Mesendoderm (in vitro differentiated cells): ENCODE measurements around the gene ELMOD3.
A peak's percentile ranks its signal among the peaks of the same experiment; 100 is the strongest.

ENCODE experiments used
- DNase-seq: peaks from one replicate; pipeline ENCODE4 v3.0.0; 2013
- H2AK5ac ChIP-seq: 2 replicates; pipeline ENCODE4 v1.6.1; 2013; ENCODE audit warnings: low read length, inconsistent platforms
- H2BK120ac ChIP-seq: 2 replicates; pipeline ENCODE4 v1.6.1; 2013; ENCODE audit warnings: low read depth, mild to moderate bottlenecking, low read length, moderate library complexity, mixed read lengths
- H2BK15ac ChIP-seq: replicated peaks from 2 replicates; pipeline ENCODE4 v1.6.1; 2013; ENCODE audit warnings: low read depth, mild to moderate bottlenecking, moderate library complexity
- H2BK5ac ChIP-seq: 2 replicates; pipeline ENCODE4 v1.6.1; 2013; ENCODE audit warnings: low read length, inconsistent platforms
- H3K18ac ChIP-seq: 2 replicates; pipeline ENCODE4 v1.6.1; 2013; ENCODE audit warnings: mild to moderate bottlenecking, low read length, mixed read lengths
- H3K23ac ChIP-seq: one replicate; pipeline ENCODE4 v1.6.1; 2013; ENCODE audit warnings: low read length
- H3K27ac ChIP-seq: 2 replicates; pipeline ENCODE4 v1.5.1; 2013; ENCODE audit warnings: low read depth, mild to moderate bottlenecking, inconsistent platforms, low read length, moderate library complexity
- H3K27me3 ChIP-seq: 2 replicates; pipeline ENCODE4 v1.6.1; 2013; ENCODE audit warnings: low read length, control low read depth, mild to moderate bottlenecking, inconsistent platforms; ENCODE audit not compliant: insufficient read depth, poor library complexity
- H3K36me3 ChIP-seq: 2 replicates; pipeline ENCODE4 v1.6.1; 2013; ENCODE audit warnings: low read length, inconsistent platforms; ENCODE audit not compliant: control insufficient read depth, insufficient read depth
- H3K4ac ChIP-seq: one replicate; pipeline ENCODE4 v1.6.1; 2013; ENCODE audit warnings: low read depth, mild to moderate bottlenecking, low read length, moderate library complexity
- H3K4me1 ChIP-seq: 2 replicates; pipeline ENCODE4 v1.6.1; 2013; ENCODE audit warnings: low read depth, low read length, inconsistent platforms; ENCODE audit not compliant: control insufficient read depth
- H3K4me2 ChIP-seq: 2 replicates; pipeline ENCODE4 v1.6.1; 2013; ENCODE audit warnings: low read length
- H3K4me3 ChIP-seq: 2 replicates; pipeline ENCODE4 v1.5.1; 2013; ENCODE audit warnings: mild to moderate bottlenecking, low read length
- H3K56ac ChIP-seq: one replicate; pipeline ENCODE4 v1.6.1; 2013; ENCODE audit warnings: low read length
- H3K79me1 ChIP-seq: 2 replicates; pipeline ENCODE4 v1.6.1; 2013; ENCODE audit warnings: low read length, inconsistent platforms
- H3K79me2 ChIP-seq: 2 replicates; pipeline ENCODE4 v1.6.1; 2013; ENCODE audit warnings: mild to moderate bottlenecking, low read length; ENCODE audit not compliant: control insufficient read depth, insufficient read depth
- H3K9ac ChIP-seq: 2 replicates; pipeline ENCODE4 v1.6.1; 2013; ENCODE audit warnings: low read length, inconsistent platforms
- H4K5ac ChIP-seq: one replicate; pipeline ENCODE4 v1.6.1; 2013; ENCODE audit warnings: low read length
- H4K8ac ChIP-seq: one replicate; pipeline ENCODE4 v1.6.1; 2013; ENCODE audit warnings: low read depth, mild to moderate bottlenecking, control low read depth, low read length, moderate library complexity
- WGBS: extraction: QIAGEN DNeasy Blood & Tissue Kit; methylation state at CpG from one replicate; pipeline ENCODE4 v1.1.7; 2013; ENCODE audit warnings: low lambda C conversion rate, missing lambda C conversion rate; ENCODE audit not compliant: insufficient coverage; ENCODE audit errors: extremely low coverage; 5-methylcytosine and 5-hydroxymethylcytosine counted together

The ELMOD3 gene

DNA sequence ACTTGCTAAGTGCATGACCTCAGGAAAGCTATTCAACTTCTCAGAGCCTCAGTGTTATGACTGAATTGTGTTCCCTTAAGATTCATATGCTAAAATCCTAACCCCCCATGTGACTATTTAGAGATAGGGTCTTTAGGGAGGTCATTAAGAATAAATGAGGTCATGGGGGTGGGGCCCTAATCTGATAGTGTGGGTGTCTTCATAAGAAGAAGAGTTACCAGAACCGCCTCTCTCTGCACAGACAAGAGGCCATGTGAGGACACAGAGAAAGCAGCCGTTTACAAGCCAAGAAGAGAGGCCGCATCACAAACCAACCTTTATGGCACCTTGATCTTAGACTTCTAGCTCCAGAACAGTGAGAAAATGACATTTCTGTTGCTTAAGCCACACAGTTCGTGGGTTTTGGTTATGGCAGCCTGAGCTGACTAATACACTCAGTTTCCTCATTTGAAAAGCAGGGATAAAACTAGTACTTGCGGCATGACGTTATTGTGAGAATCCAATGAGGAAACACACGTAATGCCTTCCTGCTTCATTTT, 73.8 kb downstream of the ELMOD3 start:
- H3K18ac ChIP-seq, result no peak overlapping the region
- no peak overlapping the region for H3K23ac ChIP-seq
- H3K27me3 ChIP-seq, result no peaks in the 10 kb centered on the region
- H3K79me1 ChIP-seq, result no peaks in the 10 kb centered on the region
- no peak overlapping the region for H2BK120ac ChIP-seq
- no peak for DNase-seq
- no peak overlapping the region for H3K9ac ChIP-seq
- H3K27ac ChIP-seq, result no peak overlapping the region
- H4K5ac ChIP-seq, result no peak overlapping the region
- WGBS, result no CpG with 5 or more reads among the region's 7 CpGs
- H3K79me2 ChIP-seq, result no peaks in the 10 kb centered on the region
- no peak overlapping the region for H3K56ac ChIP-seq
- no peak overlapping the region for H2BK5ac ChIP-seq
- H3K4me1 ChIP-seq, result peaks cover 6% of the 10 kb centered on the region
- H3K36me3 ChIP-seq, result no peaks in the 10 kb centered on the region
- no peak overlapping the region for H3K4me3 ChIP-seq
- no peak overlapping the region for H3K4me2 ChIP-seq
- no peak overlapping the region for H3K4ac ChIP-seq
- no peak overlapping the region for H2AK5ac ChIP-seq
- H2BK15ac ChIP-seq, result no peak overlapping the region
- H4K8ac ChIP-seq, result no peak overlapping the region

DNA sequence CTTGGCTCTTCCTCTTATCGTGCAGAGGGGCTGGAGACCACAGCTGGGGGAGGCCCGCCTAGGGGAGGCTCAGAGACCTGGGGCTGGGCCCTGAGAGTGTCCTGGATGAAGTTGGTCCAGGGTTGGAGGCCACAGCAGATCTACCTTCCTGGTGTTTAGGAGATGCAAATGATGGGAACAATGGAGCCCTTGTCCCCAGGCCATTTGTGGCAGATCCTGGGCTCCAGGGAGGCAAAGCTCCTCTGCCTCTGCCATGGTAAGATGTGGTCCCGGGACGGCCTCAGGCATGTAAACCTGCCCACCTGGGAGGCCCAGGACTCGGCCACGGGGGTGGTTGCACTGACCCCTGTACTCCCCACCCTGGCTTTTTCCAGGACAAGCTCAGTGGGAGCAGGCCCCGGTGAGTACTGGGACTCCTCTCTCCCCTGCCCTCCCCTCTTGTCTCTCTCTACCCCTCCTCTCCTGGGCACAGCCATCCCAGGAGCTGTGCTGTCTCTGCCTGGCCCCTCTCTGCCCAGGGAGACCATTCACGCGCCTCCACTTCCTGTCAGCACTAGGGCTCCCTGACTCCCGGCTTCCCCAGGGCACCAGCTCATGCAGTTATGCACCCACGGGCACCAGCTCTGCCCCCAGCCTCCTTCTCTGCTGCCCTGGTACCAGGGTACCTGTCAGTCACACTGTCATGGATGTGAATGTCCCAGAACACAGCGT, 74.8 kb downstream of the ELMOD3 start:
- WGBS, result no CpG with 5 or more reads among the region's 12 CpGs
- no peak for DNase-seq
- no peaks in the 10 kb centered on the region for H3K36me3 ChIP-seq
- no peak overlapping the region for H3K4me3 ChIP-seq
- no peak overlapping the region for H2BK15ac ChIP-seq
- H3K4me2 ChIP-seq, result no peak overlapping the region
- H3K18ac ChIP-seq, result no peak overlapping the region
- H4K5ac ChIP-seq, result no peak overlapping the region
- H3K23ac ChIP-seq, result no peak overlapping the region
- H3K4ac ChIP-seq, result no peak overlapping the region
- peaks cover 6% of the 10 kb centered on the region for H3K4me1 ChIP-seq
- no peak overlapping the region for H2BK5ac ChIP-seq
- H3K9ac ChIP-seq, result no peak overlapping the region
- H3K79me1 ChIP-seq, result no peaks in the 10 kb centered on the region
- no peak overlapping the region for H4K8ac ChIP-seq
- no peak overlapping the region for H2AK5ac ChIP-seq
- no peak overlapping the region for H3K56ac ChIP-seq
- no peak overlapping the region for H3K27ac ChIP-seq
- no peaks in the 10 kb centered on the region for H3K27me3 ChIP-seq
- H2BK120ac ChIP-seq, result no peak overlapping the region
- no peaks in the 10 kb centered on the region for H3K79me2 ChIP-seq

GRCh38 chr2:85429924-85430289, 75.3 kb downstream of the ELMOD3 start:
- no peak overlapping the region for H3K27ac ChIP-seq
- WGBS, result no CpG with 5 or more reads among the region's 2 CpGs

DNA sequence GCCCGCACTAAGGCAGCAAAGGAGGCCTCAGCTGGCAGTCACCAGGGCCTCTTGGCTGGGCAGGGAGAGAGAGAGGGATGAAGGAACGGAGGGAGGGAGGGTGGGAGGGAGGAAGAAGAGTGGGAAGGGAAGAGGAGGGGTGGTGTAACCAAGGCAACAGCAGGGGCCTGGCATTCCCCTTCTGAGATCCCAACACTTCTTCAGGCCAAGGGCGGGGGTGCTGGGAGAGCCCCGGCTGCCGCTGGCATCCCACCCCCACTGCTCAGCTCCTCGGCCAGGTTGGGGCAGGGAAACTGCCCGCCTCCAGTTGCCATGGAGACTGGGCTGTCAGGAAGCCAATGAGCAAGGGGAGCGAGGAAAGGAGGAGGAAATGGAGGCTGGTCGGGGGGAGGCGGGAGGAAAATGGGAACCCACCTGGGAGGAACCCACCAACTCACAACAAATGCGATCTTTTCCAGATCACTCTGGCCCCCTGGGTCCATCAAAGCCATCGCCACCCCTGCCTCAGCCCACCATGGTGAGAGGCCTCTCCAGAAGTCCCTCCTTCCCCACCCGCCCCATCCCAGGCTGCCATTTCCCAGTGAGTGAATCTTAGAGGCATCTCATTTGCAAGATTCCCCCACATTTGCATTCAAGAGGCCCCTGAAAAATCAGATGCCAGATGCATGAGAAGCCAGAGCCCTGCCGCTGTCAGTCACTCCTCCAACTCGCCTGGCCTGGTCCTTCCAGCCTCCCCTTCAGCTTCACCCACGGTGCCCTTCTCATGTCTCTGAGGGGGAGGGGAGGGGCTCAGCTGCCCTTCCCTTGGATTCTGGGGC, 76.4 kb downstream of the ELMOD3 start:
- Histone ChIP-seq H3K18ac (no peak overlapping the region), H3K4me3 (no peak overlapping the region), H3K4ac (no peak overlapping the region), H3K36me3 (no peaks in the 10 kb centered on the region), H3K79me1 (no peaks in the 10 kb centered on the region), H3K4me1 (peaks cover 6% of the 10 kb centered on the region), H2AK5ac (no peak overlapping the region), H3K4me2 (peak overlapping the region; percentile 25), H2BK5ac (no peak overlapping the region), H3K27ac (peak overlapping the region; percentile 10), H4K8ac (no peak overlapping the region), H3K9ac (peak overlapping the region; percentile 31), H2BK120ac (no peak overlapping the region), H2BK15ac (no peak overlapping the region), H3K23ac (no peak overlapping the region), H3K27me3 (no peaks in the 10 kb centered on the region), H4K5ac (no peak overlapping the region), H3K79me2 (no peaks in the 10 kb centered on the region), H3K56ac (peak overlapping the region; percentile 78)
- DNase-seq, result peak; percentile 95
- WGBS, result no CpG with 5 or more reads among the region's 16 CpGs

More at GRCh38 chr2:85429924-85430289, 75.3 kb downstream of the ELMOD3 start:
- Histone ChIP-seq H4K5ac (no peak overlapping the region), H3K79me1 (no peaks in the 10 kb centered on the region), H2BK15ac (no peak overlapping the region), H3K9ac (no peak overlapping the region), H2BK120ac (no peak overlapping the region), H2BK5ac (no peak overlapping the region), H3K18ac (no peak overlapping the region), H3K4me1 (peaks cover 6% of the 10 kb centered on the region), H3K23ac (no peak overlapping the region), H3K4me3 (no peak overlapping the region), H2AK5ac (peak overlapping the region; percentile 40), H3K79me2 (no peaks in the 10 kb centered on the region), H3K56ac (no peak overlapping the region), H3K4ac (no peak overlapping the region), H3K27me3 (no peaks in the 10 kb centered on the region), H3K4me2 (no peak overlapping the region), H4K8ac (no peak overlapping the region), H3K36me3 (no peaks in the 10 kb centered on the region)
- DNase-seq, result no peak

- no CpG with 5 or more reads among the region's 10 CpGs for WGBS
- no peak for DNase-seq
These were observed 77.1 kb downstream of the ELMOD3 start for GRCh38 chr2:85431570-85432205.

More at GRCh38 chr2:85431570-85432205, 77.1 kb downstream of the ELMOD3 start:
- H3K79me2 ChIP-seq, result no peaks in the 10 kb centered on the region
- no peak overlapping the region for H4K5ac ChIP-seq
- no peak overlapping the region for H4K8ac ChIP-seq
- H3K79me1 ChIP-seq, result no peaks in the 10 kb centered on the region
- H3K4me3 ChIP-seq, result no peak overlapping the region
- H3K36me3 ChIP-seq, result no peaks in the 10 kb centered on the region
- no peaks in the 10 kb centered on the region for H3K27me3 ChIP-seq
- H2AK5ac ChIP-seq, result no peak overlapping the region
- H3K27ac ChIP-seq, result peak overlapping the region; percentile 10
- peak overlapping the region; percentile 78 for H3K56ac ChIP-seq
- no peak overlapping the region for H3K23ac ChIP-seq
- H3K9ac ChIP-seq, result peak overlapping the region; percentile 27
- H3K18ac ChIP-seq, result peak overlapping the region; percentile 5
- peak overlapping the region; percentile 6 for H3K4me2 ChIP-seq
- H3K4me1 ChIP-seq, result peaks cover 6% of the 10 kb centered on the region
- H2BK120ac ChIP-seq, result no peak overlapping the region
- no peak overlapping the region for H3K4ac ChIP-seq
- no peak overlapping the region for H2BK5ac ChIP-seq
- no peak overlapping the region for H2BK15ac ChIP-seq
